C4-2B (cell line): ENCODE measurements around the gene SLC34A2.

Experiments used
- ZFX ChIP-seq: fragments of 450-650 bp; IDR thresholded peaks from 2 replicates; pipeline ENCODE4 v1.6.1; 2017
- TF ChIP-seq, protein P1 (sequence below): fragments of 450-650 bp; conservative IDR thresholded peaks from 2 replicates; pipeline ENCODE4 v1.5.1; 2017; ENCODE audit warnings: mild to moderate bottlenecking

DNA sequence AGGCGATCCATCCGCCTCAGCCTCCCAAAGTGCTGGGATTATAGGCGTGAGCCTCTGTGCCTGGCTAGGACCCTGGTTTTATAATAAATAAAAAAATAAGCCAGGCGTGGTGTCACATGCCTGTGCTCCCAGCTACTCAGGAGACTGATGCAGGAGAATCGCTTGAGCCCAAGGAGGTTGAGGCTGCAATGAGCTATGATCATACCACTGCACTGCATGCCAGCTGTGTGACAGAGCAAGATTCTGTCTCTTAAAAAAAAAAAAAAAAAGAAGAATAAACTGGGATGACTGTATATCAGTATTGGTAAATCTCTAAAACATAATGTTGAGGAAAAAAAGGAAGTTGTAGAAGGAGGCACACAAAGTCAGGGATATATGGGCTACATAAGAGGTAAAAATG, 45.7 kb upstream of the SLC34A2 start:
- TF ChIP-seq, protein P1, sequence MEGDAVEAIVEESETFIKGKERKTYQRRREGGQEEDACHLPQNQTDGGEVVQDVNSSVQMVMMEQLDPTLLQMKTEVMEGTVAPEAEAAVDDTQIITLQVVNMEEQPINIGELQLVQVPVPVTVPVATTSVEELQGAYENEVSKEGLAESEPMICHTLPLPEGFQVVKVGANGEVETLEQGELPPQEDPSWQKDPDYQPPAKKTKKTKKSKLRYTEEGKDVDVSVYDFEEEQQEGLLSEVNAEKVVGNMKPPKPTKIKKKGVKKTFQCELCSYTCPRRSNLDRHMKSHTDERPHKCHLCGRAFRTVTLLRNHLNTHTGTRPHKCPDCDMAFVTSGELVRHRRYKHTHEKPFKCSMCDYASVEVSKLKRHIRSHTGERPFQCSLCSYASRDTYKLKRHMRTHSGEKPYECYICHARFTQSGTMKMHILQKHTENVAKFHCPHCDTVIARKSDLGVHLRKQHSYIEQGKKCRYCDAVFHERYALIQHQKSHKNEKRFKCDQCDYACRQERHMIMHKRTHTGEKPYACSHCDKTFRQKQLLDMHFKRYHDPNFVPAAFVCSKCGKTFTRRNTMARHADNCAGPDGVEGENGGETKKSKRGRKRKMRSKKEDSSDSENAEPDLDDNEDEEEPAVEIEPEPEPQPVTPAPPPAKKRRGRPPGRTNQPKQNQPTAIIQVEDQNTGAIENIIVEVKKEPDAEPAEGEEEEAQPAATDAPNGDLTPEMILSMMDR = no peak
- no peak for TF ChIP-seq ZFX
